SK-N-SH treated with all-trans-retinoic acid at 6 μM for 48 hours (cell line): Measurements from ENCODE around the gene FBXW11.

ENCODE experiments used
- ARNTL ChIP-seq: fragments of 450-650 bp; formaldehyde crosslinking; IDR thresholded peaks from 2 replicates; pipeline ENCODE4 v1.5.0; 2020; ENCODE audit warnings: low read depth, mild to moderate bottlenecking, moderate library complexity, borderline replicate concordance
- BACH2 ChIP-seq: fragments of 250-450 bp; sonication (Bioruptor Pico); IDR thresholded peaks from 2 replicates; pipeline ENCODE4 v1.9.0; 2021; ENCODE audit warnings: mild to moderate bottlenecking, borderline replicate concordance
- ESRRG ChIP-seq: fragments of 250-450 bp; sonication (Bioruptor Pico); IDR thresholded peaks from 2 replicates; pipeline ENCODE4 v1.6.1; 2021; ENCODE audit warnings: mild to moderate bottlenecking
- ISL1 ChIP-seq: fragments of 250-450 bp; sonication (Bioruptor Pico); IDR thresholded peaks from 2 replicates; pipeline ENCODE4 v2.1.2; 2022; ENCODE audit warnings: mild to moderate bottlenecking, moderate library complexity
- PATZ1 ChIP-seq: fragments of 250-450 bp; sonication (Bioruptor Pico); IDR thresholded peaks from 2 replicates; pipeline ENCODE4 v1.8.0; 2020; ENCODE audit warnings: mild to moderate bottlenecking, moderate library complexity, borderline replicate concordance
- RARB ChIP-seq: fragments of 250-450 bp; sonication (Bioruptor Pico); IDR thresholded peaks from 2 replicates; pipeline ENCODE4 v1.8.0; 2021; ENCODE audit warnings: mild to moderate bottlenecking, moderate library complexity
- SNAI2 ChIP-seq: fragments of 250-450 bp; sonication (Bioruptor Pico); IDR thresholded peaks from 2 replicates; pipeline ENCODE4 v1.5.0; 2020; ENCODE audit warnings: mild to moderate bottlenecking, moderate library complexity
- ZFP30 ChIP-seq: fragments of 450-650 bp; formaldehyde crosslinking; IDR thresholded peaks from 2 replicates; pipeline ENCODE4 v1.5.0; 2022; ENCODE audit warnings: mild to moderate bottlenecking, moderate library complexity
- ZNF70 ChIP-seq: fragments of 450-650 bp; formaldehyde crosslinking; IDR thresholded peaks from 2 replicates; pipeline ENCODE4 v1.5.0; 2020; ENCODE audit warnings: mild to moderate bottlenecking, moderate library complexity
- TF ChIP-seq, protein P1 (sequence below): fragments of 250-450 bp; sonication (Bioruptor Pico); IDR thresholded peaks from 2 replicates; pipeline ENCODE4 v1.8.0; 2021; ENCODE audit warnings: low read depth, mild to moderate bottlenecking, moderate library complexity, borderline replicate concordance
- TF ChIP-seq, protein P2 (sequence below): fragments of 250-450 bp; sonication (Bioruptor Pico); IDR thresholded peaks from 2 replicates; pipeline ENCODE4 v1.5.1; 2020; ENCODE audit warnings: low read depth, mild to moderate bottlenecking, moderate library complexity

GRCh38 chr5:171849585-171850323 is 156.7 kb downstream of the FBXW11 start:
- no peak for TF ChIP-seq ISL1 (CRISPR knock-in tag)
- TF ChIP-seq, protein P1, sequence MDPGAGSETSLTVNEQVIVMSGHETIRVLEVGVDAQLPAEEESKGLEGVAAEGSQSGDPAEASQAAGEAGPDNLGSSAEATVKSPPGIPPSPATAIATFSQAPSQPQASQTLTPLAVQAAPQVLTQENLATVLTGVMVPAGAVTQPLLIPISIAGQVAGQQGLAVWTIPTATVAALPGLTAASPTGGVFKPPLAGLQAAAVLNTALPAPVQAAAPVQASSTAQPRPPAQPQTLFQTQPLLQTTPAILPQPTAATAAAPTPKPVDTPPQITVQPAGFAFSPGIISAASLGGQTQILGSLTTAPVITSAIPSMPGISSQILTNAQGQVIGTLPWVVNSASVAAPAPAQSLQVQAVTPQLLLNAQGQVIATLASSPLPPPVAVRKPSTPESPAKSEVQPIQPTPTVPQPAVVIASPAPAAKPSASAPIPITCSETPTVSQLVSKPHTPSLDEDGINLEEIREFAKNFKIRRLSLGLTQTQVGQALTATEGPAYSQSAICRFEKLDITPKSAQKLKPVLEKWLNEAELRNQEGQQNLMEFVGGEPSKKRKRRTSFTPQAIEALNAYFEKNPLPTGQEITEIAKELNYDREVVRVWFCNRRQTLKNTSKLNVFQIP (CRISPR knock-in tag) = no peak
- no peak for TF ChIP-seq ARNTL (CRISPR knock-in tag)
- TF ChIP-seq BACH2 = no peak
- TF ChIP-seq PATZ1 (CRISPR knock-in tag) = no peak
- no peak for TF ChIP-seq SNAI2 (CRISPR knock-in tag)
- no peak for TF ChIP-seq RARB (CRISPR knock-in tag)
- TF ChIP-seq, protein P2, sequence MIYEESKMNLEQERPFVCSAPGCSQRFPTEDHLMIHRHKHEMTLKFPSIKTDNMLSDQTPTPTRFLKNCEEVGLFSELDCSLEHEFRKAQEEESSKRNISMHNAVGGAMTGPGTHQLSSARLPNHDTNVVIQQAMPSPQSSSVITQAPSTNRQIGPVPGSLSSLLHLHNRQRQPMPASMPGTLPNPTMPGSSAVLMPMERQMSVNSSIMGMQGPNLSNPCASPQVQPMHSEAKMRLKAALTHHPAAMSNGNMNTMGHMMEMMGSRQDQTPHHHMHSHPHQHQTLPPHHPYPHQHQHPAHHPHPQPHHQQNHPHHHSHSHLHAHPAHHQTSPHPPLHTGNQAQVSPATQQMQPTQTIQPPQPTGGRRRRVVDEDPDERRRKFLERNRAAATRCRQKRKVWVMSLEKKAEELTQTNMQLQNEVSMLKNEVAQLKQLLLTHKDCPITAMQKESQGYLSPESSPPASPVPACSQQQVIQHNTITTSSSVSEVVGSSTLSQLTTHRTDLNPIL = no peak
- TF ChIP-seq ZNF70 (CRISPR knock-in tag) = no peak
- TF ChIP-seq ZFP30 (CRISPR knock-in tag) = no peak
- no peak for TF ChIP-seq ESRRG (CRISPR knock-in tag)
